VCaP (cell line): ENCODE results near the gene CAB39L.
A peak's percentile ranks its signal among the peaks of the same experiment; 100 is the strongest.

Experiments used
- H3K27ac ChIP-seq: fragments of 450-650 bp; 2 replicates; pipeline ENCODE4 v1.5.1; 2017
- TF ChIP-seq, protein P1 (sequence below): fragments of 450-650 bp; conservative IDR thresholded peaks from 2 replicates; pipeline ENCODE4 v1.5.1; 2017; ENCODE audit warnings: mild to moderate bottlenecking, moderate library complexity

Gene CAB39L

DNA sequence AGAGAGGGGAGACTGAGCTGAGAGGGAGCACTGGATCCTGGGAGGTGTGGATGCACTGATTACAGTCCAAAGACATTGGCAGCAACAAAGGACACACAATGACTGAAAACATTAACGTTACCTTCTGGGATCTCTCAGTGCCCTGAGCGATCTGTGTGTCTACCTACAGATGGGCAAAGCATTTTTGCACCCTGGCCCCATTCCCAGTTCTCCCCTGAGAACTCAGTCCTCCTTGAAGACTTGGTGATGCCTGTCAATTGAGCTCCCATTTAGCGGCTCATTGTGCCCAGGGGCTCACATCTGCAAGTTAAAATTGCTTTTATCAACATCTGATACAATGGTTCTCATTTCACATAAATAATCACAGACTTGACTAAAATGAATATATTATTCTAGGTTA, 133.6 kb downstream of the CAB39L start:
- H3K27ac ChIP-seq: no peak overlapping the region
- TF ChIP-seq, protein P1, sequence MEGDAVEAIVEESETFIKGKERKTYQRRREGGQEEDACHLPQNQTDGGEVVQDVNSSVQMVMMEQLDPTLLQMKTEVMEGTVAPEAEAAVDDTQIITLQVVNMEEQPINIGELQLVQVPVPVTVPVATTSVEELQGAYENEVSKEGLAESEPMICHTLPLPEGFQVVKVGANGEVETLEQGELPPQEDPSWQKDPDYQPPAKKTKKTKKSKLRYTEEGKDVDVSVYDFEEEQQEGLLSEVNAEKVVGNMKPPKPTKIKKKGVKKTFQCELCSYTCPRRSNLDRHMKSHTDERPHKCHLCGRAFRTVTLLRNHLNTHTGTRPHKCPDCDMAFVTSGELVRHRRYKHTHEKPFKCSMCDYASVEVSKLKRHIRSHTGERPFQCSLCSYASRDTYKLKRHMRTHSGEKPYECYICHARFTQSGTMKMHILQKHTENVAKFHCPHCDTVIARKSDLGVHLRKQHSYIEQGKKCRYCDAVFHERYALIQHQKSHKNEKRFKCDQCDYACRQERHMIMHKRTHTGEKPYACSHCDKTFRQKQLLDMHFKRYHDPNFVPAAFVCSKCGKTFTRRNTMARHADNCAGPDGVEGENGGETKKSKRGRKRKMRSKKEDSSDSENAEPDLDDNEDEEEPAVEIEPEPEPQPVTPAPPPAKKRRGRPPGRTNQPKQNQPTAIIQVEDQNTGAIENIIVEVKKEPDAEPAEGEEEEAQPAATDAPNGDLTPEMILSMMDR: no peak

DNA sequence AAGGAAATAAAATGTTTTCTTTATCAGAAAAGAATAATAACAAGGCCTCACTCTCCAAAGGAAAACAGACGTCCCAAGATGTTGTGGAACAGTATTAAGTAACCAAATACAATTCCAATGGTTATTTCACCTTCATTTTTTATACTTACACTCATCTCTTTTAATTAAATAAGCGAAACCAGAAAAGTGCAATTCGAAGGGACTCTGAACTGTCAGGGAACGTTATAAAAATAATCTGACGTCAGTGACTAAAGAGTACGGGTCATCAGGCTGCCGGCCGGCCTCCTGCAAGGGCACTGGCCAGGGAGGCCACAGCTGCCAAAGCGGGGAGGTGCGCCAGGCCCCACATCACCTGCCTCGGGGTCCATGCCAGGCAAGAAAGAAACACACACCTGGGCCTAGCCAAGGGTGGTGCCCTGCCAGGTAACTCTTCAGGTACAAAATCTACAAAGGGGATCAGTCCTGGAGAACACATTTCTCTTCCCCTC, 134.9 kb downstream of the CAB39L start:
- peak overlapping the region; percentile 25 for H3K27ac ChIP-seq

DNA sequence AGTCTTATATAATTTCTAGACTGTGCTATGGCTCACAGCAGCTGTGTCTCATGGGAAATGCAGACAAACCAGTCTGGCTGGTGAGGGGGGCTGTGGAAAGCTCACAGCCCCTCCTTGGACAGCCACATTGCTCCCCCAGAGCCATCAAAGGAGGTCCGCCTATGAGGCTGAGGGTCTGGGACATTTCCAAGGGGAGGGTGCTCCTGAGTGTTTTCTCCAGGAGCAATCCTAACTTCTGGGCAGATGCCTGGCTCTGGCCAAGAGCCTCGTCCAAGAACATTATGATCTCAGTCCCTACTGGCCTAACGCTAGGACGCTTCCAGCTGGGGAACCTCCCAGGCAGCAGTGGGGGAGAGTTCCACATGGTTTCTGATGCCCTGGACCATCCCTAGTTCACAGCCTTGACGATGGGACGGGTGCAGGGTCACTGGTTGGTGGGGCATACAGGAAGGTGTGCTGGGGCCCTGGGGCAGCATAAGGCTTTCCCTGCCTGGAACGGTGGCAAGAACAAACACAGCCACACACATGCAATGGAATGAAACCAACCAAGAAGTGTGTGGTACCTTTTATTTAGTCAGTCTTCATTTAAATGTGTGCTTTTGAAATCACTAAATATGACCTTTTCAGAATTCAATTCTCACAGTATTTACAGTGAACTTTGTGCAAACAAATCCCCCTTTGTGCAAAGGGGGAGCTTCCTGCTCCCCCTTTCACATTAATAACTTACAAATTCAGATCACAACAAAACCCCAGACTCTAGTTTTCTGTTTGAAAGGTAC, 135.6 kb downstream of the CAB39L start:
- H3K27ac ChIP-seq: peak overlapping the region; percentile 25
- TF ChIP-seq, protein P1: no peak

More for the DNA sequence above, 134.9 kb downstream of the CAB39L start:
- TF ChIP-seq, protein P1: no peak

DNA sequence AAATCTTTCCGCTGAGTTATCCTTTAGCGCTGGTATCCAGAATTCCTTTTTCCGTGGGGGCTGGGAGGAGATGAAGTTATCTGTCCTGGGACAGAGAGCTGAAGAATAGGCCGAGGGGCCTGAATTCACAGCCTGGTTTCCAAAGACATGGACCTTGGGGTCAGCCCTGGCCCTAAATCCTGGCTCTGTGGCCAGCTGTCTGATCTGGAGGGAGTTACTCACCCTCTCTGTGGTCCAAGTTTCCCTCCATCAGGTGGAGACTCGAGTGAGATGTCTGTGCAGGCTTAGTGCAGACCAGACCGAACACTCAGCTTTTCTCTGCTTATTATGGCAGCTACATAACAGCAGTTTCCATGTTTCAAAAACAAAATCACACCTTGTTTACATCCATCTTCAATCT, 136.5 kb downstream of the CAB39L start:
- TF ChIP-seq, protein P1: no peak
- H3K27ac ChIP-seq: peak overlapping the region; percentile 25; the same call in 1 of the 2 replicates

GRCh38 chr13:49305792-49306425, 138.0 kb downstream of the CAB39L start:
- TF ChIP-seq, protein P1: no peak
- peak overlapping the region; percentile 8; the same call in 1 of the 2 replicates for H3K27ac ChIP-seq

DNA sequence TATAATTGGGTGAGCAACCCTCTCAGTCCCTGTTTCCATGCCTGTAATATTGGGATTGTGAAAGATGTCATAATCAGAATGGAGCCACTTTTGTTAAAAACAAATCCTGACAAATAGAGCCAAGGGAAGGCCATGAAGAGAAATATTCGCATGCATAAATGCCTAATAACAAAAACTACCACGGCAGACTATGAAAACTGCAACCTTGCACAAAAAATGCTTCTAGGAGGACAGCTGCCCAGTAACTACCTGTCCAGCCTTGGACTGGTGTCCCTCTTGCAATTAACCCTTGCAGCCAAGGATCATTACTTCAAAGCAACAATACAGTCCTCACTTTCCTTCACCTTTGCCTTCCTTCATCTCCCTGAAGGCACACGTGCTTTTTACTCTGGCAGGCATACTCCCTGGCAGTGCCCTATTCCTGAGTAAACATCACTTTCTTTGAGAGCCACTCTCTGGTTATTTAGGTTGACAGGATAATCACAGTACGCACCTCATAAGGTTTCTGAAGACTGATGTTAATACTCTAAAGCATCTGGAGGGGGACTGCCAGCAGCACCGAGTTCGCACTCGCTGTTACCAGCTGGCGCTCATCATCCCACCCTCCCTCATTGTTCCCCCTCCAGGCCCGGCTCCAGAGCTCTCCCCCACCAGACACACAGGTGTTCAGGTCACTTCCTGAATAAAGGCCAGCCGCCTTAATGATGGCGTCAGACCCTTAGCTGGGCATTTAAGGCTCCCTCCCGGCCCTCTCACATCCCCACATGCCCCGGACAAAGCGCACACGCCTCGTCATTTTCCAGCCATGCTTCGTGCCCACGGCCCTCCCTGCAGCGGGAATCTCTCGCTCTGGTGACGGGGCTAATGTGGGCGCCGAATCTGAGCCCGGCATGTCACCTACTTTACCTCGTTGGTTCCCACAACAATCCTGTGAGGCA, 138.8 kb downstream of the CAB39L start:
- TF ChIP-seq, protein P1: no peak
- H3K27ac ChIP-seq: peak overlapping the region; percentile 8; the same call in 1 of the 2 replicates
